Heart left ventricle (tissue), 16 donors: Measurements from ENCODE around the gene CLTB. TPM values are rescaled to one million over a fixed set of nuclear protein-coding genes. Genes with fewer than 3 reads are reported as not detected.
A peak's percentile ranks its signal among the peaks of the same experiment; 100 is the strongest.

Experiments used
- ATAC-seq, 4 donors: fragments of 200-7000 bp; cut with Tn5 transposase; one replicate each; pipeline ENCODE4 v1.9.1; 2020 to 2022; ENCODE audit warnings: moderate library complexity in 4 of 4, mild to moderate bottlenecking in 3 of 4, moderate number of reproducible peaks in 1 of 4
- DNase-seq, 5 donors: peaks; one replicate each; pipeline ENCODE4 v3.0.0-alpha.2; 2020
- H3K27ac ChIP-seq, 12 donors: fragments of 200-600 bp; sonication (generic) in 4 of 12; one replicate each; pipeline versions ENCODE4 v1.5.0 to v1.8.0; 2016 to 2022; ENCODE audit warnings: mild to moderate bottlenecking in 2 of 12
- H3K27me3 ChIP-seq, 9 donors: fragments of 200-600 bp; sonication (generic) in 2 of 9; one replicate each; pipeline versions ENCODE4 v1.5.1 to v1.8.0; 2016 to 2022; ENCODE audit warnings: mild to moderate bottlenecking in 3 of 9
- H3K36me3 ChIP-seq, 9 donors: fragments of 200-600 bp; sonication (generic) in 2 of 9; one replicate each; pipeline versions ENCODE4 v1.5.0 to v1.8.0; 2018 to 2022; ENCODE audit warnings: mild to moderate bottlenecking in 2 of 9
- H3K4me1 ChIP-seq, 12 donors: fragments of 200-600 bp; sonication (generic) in 4 of 12; one replicate each; pipeline versions ENCODE4 v1.5.0 to v1.8.0; 2016 to 2022; ENCODE audit warnings: mild to moderate bottlenecking in 3 of 12
- H3K4me3 ChIP-seq, 12 donors: fragments of 200-600 bp; sonication (generic) in 4 of 12; one replicate each; pipeline versions ENCODE4 v1.5.0 to v1.8.0; 2017 to 2022; ENCODE audit warnings: mild to moderate bottlenecking in 9 of 12, moderate library complexity in 4 of 12
- H3K9me3 ChIP-seq, 12 donors: fragments of 200-600 bp; sonication (generic) in 4 of 12; one replicate each; pipeline versions ENCODE4 v1.5.0 to v1.8.0; 2016 to 2022; ENCODE audit warnings: mild to moderate bottlenecking in 1 of 12
- POLR2A ChIP-seq, 2 donors: fragments of 450-650 bp; IDR thresholded peaks; one replicate each; pipeline ENCODE4 v1.6.1; 2017; ENCODE audit warnings: antibody characterized with exemption in 2 of 2, mild to moderate bottlenecking in 2 of 2, moderate library complexity in 2 of 2
- WGBS, 4 donors: extraction: QIAGEN DNeasy Blood & Tissue Kit in 2 of 4; methylation state at CpG; one replicate each; pipeline versions ENCODE4 v1.1.5 to v1.1.7; 2013 to 2018; 5-methylcytosine and 5-hydroxymethylcytosine counted together
- intact Hi-C, 10 donors: fragments of 100-400 bp; cut with DNase I; formaldehyde crosslinking; loops; one replicate each; pipeline versions ENCODE4 v1.11.1 to v1.14.2; 2022
- polyA plus RNA-seq, 2 donors: library from polyadenylated mRNA; stranded (reverse); fragments of 200-250 nt; gene quantifications; one replicate each; pipeline ENCODE4 v1.2.3, GENCODE V29; 2013
- total RNA-seq, 9 donors: library from RNA; depleted of rRNA in 2 of 9; stranded (reverse); fragments of >200 nt in 2 of 9; fragmentation: NEBNext Ultra II Directional in 3 of 9; extraction: Animal tissue kit (Norgen Biotek cat#: 25700) in 3 of 9; gene quantifications; one replicate each; pipeline versions ENCODE4 v1.1.0 to v1.2.4, GENCODE V29; 2016 to 2023
- TF ChIP-seq, protein P1 (sequence below), 12 donors: fragments of 200-600 bp; sonication (generic) in 4 of 12; IDR thresholded peaks; one replicate each; pipeline versions ENCODE4 v1.5.0 to v1.8.0; 2018 to 2022; ENCODE audit warnings: antibody characterized with exemption in 12 of 12, mild to moderate bottlenecking in 5 of 12
- donor health status: ischemic (EF 13 %, LVEDD 7.1; RV severe dilation, severe dysfunction).
- donor health status: healthy with polysubstance abuse.
- donor health status: DM: no; HTN: yes; CAD: no.
- donor health status: DM: no; HTN: no; CAD: no.
- donor health status: ischemic (EF 25% LVEDD 6.9; RV normal size, moderate dysfunction).
- donor health status: ischemic (EF 25% LVEDD 5.7; RV mildly dilated, moderate dysfunction).
- donor health status: healthy.
- donor health status: DM: yes; HTN: yes; CAD: no.
- donor health status: ischemic (EF 35%, LVEDD 5.7; RV mildly dilated, moderate dysfunction).
- donor health status: nonischemic (EF 11% LVEDD 7.7; RV severe dilation, severe dysfunction).
- donor health status: DM: yes; HTN: yes; CAD: no.
- donor health status: PGD.
- donor health status: ischemic (EF 29% LVEDD 5.4; RV normal size, mild dysfunction).
- donor health status: nonischemic (EF 23%, LVEDD 6.1; RV moderate dilation, normal function).

CLTB gene
- total and polyA plus RNA-seq, 11 donors, result 185 to 464 (median 300) TPM

GRCh38 chr5:176384366-176384930 lies 31.9 kb downstream of the CLTB start:
- peaks cover 3 to 41% (median 21%) of the 10 kb centered on the region in 12 donors for H3K4me1 ChIP-seq
- WGBS, 4 donors, result 87 to 90% (median 88%) methylated on average over 8 of the region's 8 CpGs

GRCh38 chr5:176383961-176384360 lies 32.4 kb downstream of the CLTB start:
- Histone ChIP-seq H3K4me3 (no peak overlapping the region), H3K9me3 (no peaks in the 10 kb centered on the region), H3K4me1 (peaks cover 3 to 38% (median 20%) of the 10 kb centered on the region in 12 donors), H3K36me3 (peaks cover 0 to 53% (median 39%) of the 10 kb centered on the region in 9 donors), H3K27ac (peak overlapping the region in 1 of 12 donors; percentile 46), H3K27me3 (no peaks in the 10 kb centered on the region)
- ATAC-seq, result no peak
- no peak for DNase-seq
- intact Hi-C loops, result loop anchor here in 1 of 10 donors (10.0 kb wide), 1 partner anchor 151 kb away; the partner anchor contains the start of gene RNF44
- TF ChIP-seq POLR2A (IDR thresholded peaks at IDR 0.05), result no peak
- 76 to 92% (median 86%) methylated on average over 9 of the region's 9 CpGs for WGBS, 4 donors

More at GRCh38 chr5:176384366-176384930, 31.9 kb downstream of the CLTB start:
- no peak for TF ChIP-seq POLR2A (IDR thresholded peaks at IDR 0.05)
- TF ChIP-seq, protein P1, sequence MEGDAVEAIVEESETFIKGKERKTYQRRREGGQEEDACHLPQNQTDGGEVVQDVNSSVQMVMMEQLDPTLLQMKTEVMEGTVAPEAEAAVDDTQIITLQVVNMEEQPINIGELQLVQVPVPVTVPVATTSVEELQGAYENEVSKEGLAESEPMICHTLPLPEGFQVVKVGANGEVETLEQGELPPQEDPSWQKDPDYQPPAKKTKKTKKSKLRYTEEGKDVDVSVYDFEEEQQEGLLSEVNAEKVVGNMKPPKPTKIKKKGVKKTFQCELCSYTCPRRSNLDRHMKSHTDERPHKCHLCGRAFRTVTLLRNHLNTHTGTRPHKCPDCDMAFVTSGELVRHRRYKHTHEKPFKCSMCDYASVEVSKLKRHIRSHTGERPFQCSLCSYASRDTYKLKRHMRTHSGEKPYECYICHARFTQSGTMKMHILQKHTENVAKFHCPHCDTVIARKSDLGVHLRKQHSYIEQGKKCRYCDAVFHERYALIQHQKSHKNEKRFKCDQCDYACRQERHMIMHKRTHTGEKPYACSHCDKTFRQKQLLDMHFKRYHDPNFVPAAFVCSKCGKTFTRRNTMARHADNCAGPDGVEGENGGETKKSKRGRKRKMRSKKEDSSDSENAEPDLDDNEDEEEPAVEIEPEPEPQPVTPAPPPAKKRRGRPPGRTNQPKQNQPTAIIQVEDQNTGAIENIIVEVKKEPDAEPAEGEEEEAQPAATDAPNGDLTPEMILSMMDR (IDR thresholded peaks at IDR 0.05), result no peak
- intact Hi-C loops, result loop anchor here in 1 of 10 donors (10.0 kb wide), 1 partner anchor 150 kb away; the partner anchor contains the start of gene RNF44
- DNase-seq (peak in 1 of 5 donors; percentile 11), ATAC-seq (no peak)
- Histone ChIP-seq H3K27me3 (no peaks in the 10 kb centered on the region), H3K36me3 (peaks cover 0 to 53% (median 39%) of the 10 kb centered on the region in 9 donors), H3K27ac (no peak overlapping the region), H3K4me3 (no peak overlapping the region), H3K9me3 (no peaks in the 10 kb centered on the region)

DNA sequence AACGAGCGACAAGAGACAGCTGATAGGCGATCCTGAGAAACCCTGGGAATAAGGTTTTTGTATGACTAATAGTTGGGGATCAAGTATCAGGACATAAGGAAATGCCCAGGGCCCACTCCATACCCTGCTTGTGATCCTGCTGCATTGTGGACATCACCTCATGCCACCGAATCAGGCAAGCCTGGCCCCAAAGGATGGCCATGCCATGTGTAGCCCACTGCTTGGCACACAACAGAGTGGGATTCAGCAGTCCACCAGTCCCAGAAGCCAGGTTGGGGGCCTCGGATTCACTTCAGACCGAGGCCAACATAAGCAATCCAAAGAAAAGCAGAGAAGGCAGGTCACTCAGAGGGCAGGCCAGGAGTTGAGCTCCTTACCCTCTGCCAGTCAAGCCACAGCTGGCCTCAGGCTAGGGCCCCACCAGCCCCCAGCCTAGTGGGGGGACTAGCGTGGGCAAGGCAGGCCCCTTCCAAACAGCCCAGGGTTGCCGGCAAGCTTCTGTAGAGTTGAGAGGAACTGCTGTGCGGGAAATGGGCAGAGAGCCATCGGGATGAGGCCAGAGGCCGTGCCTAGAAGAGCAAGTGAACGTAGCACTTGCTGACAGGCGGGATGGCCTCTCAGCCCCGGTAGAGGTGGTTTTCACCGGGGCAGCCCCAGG lies 33.0 kb downstream of the CLTB start:
- 70 to 78% (median 75%) methylated on average over 15 of the region's 15 CpGs for WGBS, 4 donors

GRCh38 chr5:176382721-176383120 lies 33.6 kb downstream of the CLTB start:
- Histone ChIP-seq H3K27me3 (no peaks in the 10 kb centered on the region), H3K4me1 (peaks cover 3 to 32% (median 17%) of the 10 kb centered on the region in 12 donors), H3K36me3 (peaks cover 0 to 53% (median 39%) of the 10 kb centered on the region in 9 donors), H3K4me3 (no peak overlapping the region), H3K27ac (peak overlapping the region in 8 of 12 donors; percentile 83 to 94 (median 86)), H3K9me3 (no peaks in the 10 kb centered on the region)
- intact Hi-C loops, result loop anchor here in 1 of 10 donors (10.0 kb wide), 1 partner anchor 152 kb away; the partner anchor contains the start of gene RNF44
- ATAC-seq, result no peak
- no peak for TF ChIP-seq POLR2A (IDR thresholded peaks at IDR 0.05)
- TF ChIP-seq, protein P1 (IDR thresholded peaks at IDR 0.05), result no peak
- WGBS, 4 donors, result 80 to 93% (median 85%) methylated on average over 3 of the region's 3 CpGs
- DNase-seq, result no peak

More for the DNA sequence above, 33.0 kb downstream of the CLTB start:
- no peak for ATAC-seq
- DNase-seq, result peak in 1 of 5 donors; percentile 37
- TF ChIP-seq, protein P1 (IDR thresholded peaks at IDR 0.05), result no peak
- TF ChIP-seq POLR2A (IDR thresholded peaks at IDR 0.05), result no peak
- H3K4me3 ChIP-seq, result no peak overlapping the region
- H3K27me3 ChIP-seq, result no peaks in the 10 kb centered on the region
- H3K4me1 ChIP-seq, result peaks cover 3 to 38% (median 20%) of the 10 kb centered on the region in 12 donors
- peaks cover 0 to 53% (median 39%) of the 10 kb centered on the region in 9 donors for H3K36me3 ChIP-seq
- H3K9me3 ChIP-seq, result no peaks in the 10 kb centered on the region
- intact Hi-C loops, result loop anchor here in 1 of 10 donors (10.0 kb wide), 1 partner anchor 151 kb away; the partner anchor contains the start of gene RNF44
- peak overlapping the region in 3 of 12 donors; percentile 4 to 86 (median 46) for H3K27ac ChIP-seq
